ENCODE results near the gene GRK1. TPM values are rescaled to one million over a fixed set of nuclear protein-coding genes. Genes with fewer than 3 reads are reported as not detected.

GRK1 gene
- polyA plus RNA-seq, 2 donors: not detected

DNA sequence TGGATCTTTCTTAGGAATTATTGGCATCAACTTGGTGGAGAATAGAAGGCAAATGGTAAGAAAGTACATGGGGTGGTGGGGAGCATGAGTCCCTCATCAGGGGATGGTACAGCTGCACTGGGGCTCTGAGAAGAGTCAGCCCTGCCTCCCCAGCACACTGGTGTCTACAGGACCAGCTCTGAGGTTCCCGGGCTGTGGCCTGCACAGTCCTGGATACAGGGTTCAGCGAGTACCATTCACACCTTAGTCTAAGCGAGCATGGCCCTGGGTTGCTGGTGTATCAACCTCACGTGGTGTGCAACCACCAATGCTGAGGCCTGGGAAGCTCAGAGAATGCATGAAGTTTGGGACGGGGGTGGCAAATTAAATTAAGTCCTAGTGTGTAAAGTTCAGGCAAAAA is 102.1 kb downstream of the GRK1 start:
- WGBS, 2 donors: 89 to 91% methylated on average over 5 of the region's 5 CpGs
- no peaks in the 10 kb centered on the region for H3K27me3 ChIP-seq (ENCODE audit: control insufficient read depth in 1 of 2, insufficient read depth in 2 of 2, low read length in 2 of 2)

DNA sequence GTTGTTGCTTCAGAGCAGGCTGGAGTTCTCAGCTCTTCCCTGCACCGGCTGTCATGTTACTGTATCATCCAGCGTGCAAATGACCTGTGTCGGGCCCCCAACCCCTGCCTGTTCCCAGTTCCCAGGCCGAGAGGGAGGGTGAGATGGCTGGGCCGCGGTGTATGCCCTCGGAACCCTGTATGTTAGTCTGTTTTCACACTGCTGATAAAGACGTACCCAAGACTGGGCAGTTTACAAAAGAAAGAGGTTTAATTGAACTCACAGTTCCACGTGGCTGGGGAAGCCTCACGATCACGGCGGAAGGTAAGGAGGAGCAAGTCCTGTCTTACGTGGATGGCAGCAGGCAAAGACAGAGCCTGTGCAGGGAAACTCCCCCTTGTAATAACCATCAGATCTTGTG is 102.9 kb downstream of the GRK1 start:
- WGBS, 2 donors: 82 to 84% methylated on average over 13 of the region's 13 CpGs
- peaks cover 0 to 2% of the 10 kb centered on the region in 2 donors for H3K36me3 ChIP-seq (ENCODE audit: control insufficient read depth in 2 of 2, insufficient read depth in 2 of 2, low read length in 1 of 2)
- peaks cover 0 to 2% of the 10 kb centered on the region in 2 donors for H3K9me3 ChIP-seq (ENCODE audit: control insufficient read depth in 2 of 2, insufficient read depth in 1 of 2, low read depth in 1 of 2, low read length in 1 of 2)
- H3K4me3 ChIP-seq (ENCODE audit: low read depth in 1 of 2, low read length in 2 of 2): no peak overlapping the region
- H3K27ac ChIP-seq (ENCODE audit: low read depth in 2 of 2, low read length in 1 of 2): no peak overlapping the region
- H3K27me3 ChIP-seq (ENCODE audit: control insufficient read depth in 1 of 2, insufficient read depth in 2 of 2, low read length in 2 of 2): no peaks in the 10 kb centered on the region
- peaks cover 0 to 6% of the 10 kb centered on the region in 2 donors for H3K4me1 ChIP-seq (ENCODE audit: control insufficient read depth in 2 of 2, insufficient read depth in 2 of 2, low read length in 1 of 2)

More for the DNA sequence above, 102.1 kb downstream of the GRK1 start:
- H3K4me1 ChIP-seq (ENCODE audit: control insufficient read depth in 2 of 2, insufficient read depth in 2 of 2, low read length in 1 of 2): no peaks in the 10 kb centered on the region
- peaks cover 0 to 2% of the 10 kb centered on the region in 2 donors for H3K36me3 ChIP-seq (ENCODE audit: control insufficient read depth in 2 of 2, insufficient read depth in 2 of 2, low read length in 1 of 2)
- H3K9me3 ChIP-seq (ENCODE audit: control insufficient read depth in 2 of 2, insufficient read depth in 1 of 2, low read depth in 1 of 2, low read length in 1 of 2): no peaks in the 10 kb centered on the region
- no peak overlapping the region for H3K4me3 ChIP-seq (ENCODE audit: low read depth in 1 of 2, low read length in 2 of 2)
- no peak overlapping the region for H3K27ac ChIP-seq (ENCODE audit: low read depth in 2 of 2, low read length in 1 of 2)

DNA sequence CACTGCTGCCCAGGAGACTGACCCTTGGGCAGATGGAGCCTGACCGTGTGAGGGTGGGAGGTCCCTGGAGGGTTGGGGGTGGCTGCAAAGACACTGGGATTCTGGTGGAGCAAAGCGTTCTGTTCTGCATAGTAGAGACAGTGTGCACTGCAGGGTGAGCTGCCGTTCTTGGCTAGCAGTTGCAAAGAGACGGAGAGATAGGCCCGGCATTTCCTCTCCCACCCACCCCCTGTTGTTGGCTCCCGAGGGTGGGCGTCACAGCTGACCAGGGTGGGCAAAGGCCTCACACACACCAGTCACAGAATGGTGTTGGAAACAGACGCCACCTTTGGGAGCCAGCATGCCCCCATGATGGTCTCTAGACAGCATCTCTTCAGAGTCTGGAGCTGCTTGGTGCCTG is 103.4 kb downstream of the GRK1 start:
- 85 to 88% methylated on average over 8 of the region's 8 CpGs for WGBS, 2 donors
- no peak overlapping the region for H3K4me3 ChIP-seq (ENCODE audit: low read depth in 1 of 2, low read length in 2 of 2)
- no peak overlapping the region for H3K27ac ChIP-seq (ENCODE audit: low read depth in 2 of 2, low read length in 1 of 2)
- H3K9me3 ChIP-seq (ENCODE audit: control insufficient read depth in 2 of 2, insufficient read depth in 1 of 2, low read depth in 1 of 2, low read length in 1 of 2): peaks cover 0 to 3% of the 10 kb centered on the region in 2 donors
- peaks cover 0 to 2% of the 10 kb centered on the region in 2 donors for H3K36me3 ChIP-seq (ENCODE audit: control insufficient read depth in 2 of 2, insufficient read depth in 2 of 2, low read length in 1 of 2)
- peaks cover 0 to 7% of the 10 kb centered on the region in 2 donors for H3K4me1 ChIP-seq (ENCODE audit: control insufficient read depth in 2 of 2, insufficient read depth in 2 of 2, low read length in 1 of 2)
- no peaks in the 10 kb centered on the region for H3K27me3 ChIP-seq (ENCODE audit: control insufficient read depth in 1 of 2, insufficient read depth in 2 of 2, low read length in 2 of 2)

DNA sequence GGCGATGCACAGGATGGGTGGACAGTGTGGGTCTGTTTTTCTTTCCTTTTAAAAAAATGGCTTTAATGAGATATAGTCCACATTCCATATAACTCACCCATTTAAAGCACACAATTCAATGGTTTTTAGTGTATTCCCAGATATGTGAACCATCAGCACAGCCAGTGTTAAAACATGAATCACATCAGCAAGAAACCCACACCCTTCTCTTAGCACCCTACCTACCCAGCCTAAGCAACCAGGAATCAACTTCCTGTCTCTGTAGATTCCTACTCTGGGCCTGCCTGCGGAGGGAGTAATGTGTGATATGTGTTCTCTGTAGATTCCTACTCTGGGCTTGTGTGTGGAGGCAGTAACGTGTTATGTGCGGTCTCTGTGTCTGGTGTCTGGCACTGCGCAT is 103.9 kb downstream of the GRK1 start:
- peaks cover 0 to 3% of the 10 kb centered on the region in 2 donors for H3K9me3 ChIP-seq (ENCODE audit: control insufficient read depth in 2 of 2, insufficient read depth in 1 of 2, low read depth in 1 of 2, low read length in 1 of 2)
- no peak overlapping the region for H3K4me3 ChIP-seq (ENCODE audit: low read depth in 1 of 2, low read length in 2 of 2)
- peaks cover 0 to 2% of the 10 kb centered on the region in 2 donors for H3K36me3 ChIP-seq (ENCODE audit: control insufficient read depth in 2 of 2, insufficient read depth in 2 of 2, low read length in 1 of 2)
- no peak overlapping the region for H3K27ac ChIP-seq (ENCODE audit: low read depth in 2 of 2, low read length in 1 of 2)
- 92 to 94% methylated on average over 5 of the region's 5 CpGs for WGBS, 2 donors
- no peaks in the 10 kb centered on the region for H3K27me3 ChIP-seq (ENCODE audit: control insufficient read depth in 1 of 2, insufficient read depth in 2 of 2, low read length in 2 of 2)
- H3K4me1 ChIP-seq (ENCODE audit: control insufficient read depth in 2 of 2, insufficient read depth in 2 of 2, low read length in 1 of 2): peaks cover 0 to 7% of the 10 kb centered on the region in 2 donors

DNA sequence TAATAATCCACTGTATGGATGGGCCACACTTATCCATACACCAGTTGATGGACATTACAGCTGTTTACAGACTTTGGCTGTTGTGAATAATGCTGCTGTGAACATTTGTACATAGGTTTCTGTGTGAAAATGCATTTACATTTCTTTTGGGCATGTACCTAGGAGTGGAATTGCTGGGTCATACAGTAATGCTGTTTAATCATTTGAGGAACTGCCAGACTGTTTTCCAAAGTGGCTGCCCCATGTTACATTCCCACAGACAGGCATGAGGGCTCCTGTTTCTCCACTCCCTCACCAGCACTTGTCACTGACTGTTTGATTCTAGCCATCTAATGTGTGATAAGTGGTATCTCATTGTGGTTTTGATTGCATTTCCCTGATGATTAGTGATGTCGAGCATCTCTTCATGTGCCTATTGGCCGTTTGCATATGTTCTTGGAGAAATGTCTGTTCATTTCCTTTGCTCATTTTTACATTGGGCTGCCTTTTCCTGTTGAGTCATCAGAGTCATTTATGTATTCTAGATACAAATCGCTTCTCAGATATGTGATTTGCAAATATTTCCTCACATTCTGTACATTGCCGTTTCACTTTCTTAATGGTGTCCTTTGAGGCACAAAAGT is 104.8 kb downstream of the GRK1 start:
- H3K27me3 ChIP-seq (ENCODE audit: control insufficient read depth in 1 of 2, insufficient read depth in 2 of 2, low read length in 2 of 2): no peaks in the 10 kb centered on the region
- peaks cover 0 to 7% of the 10 kb centered on the region in 2 donors for H3K4me1 ChIP-seq (ENCODE audit: control insufficient read depth in 2 of 2, insufficient read depth in 2 of 2, low read length in 1 of 2)
- H3K27ac ChIP-seq (ENCODE audit: low read depth in 2 of 2, low read length in 1 of 2): no peak overlapping the region
- 59 to 62% methylated on average over 4 of the region's 4 CpGs for WGBS, 2 donors
- peaks cover 0 to 2% of the 10 kb centered on the region in 2 donors for H3K36me3 ChIP-seq (ENCODE audit: control insufficient read depth in 2 of 2, insufficient read depth in 2 of 2, low read length in 1 of 2)
- no peak overlapping the region for H3K4me3 ChIP-seq (ENCODE audit: low read depth in 1 of 2, low read length in 2 of 2)
- peaks cover 0 to 3% of the 10 kb centered on the region in 2 donors for H3K9me3 ChIP-seq (ENCODE audit: control insufficient read depth in 2 of 2, insufficient read depth in 1 of 2, low read depth in 1 of 2, low read length in 1 of 2)

DNA sequence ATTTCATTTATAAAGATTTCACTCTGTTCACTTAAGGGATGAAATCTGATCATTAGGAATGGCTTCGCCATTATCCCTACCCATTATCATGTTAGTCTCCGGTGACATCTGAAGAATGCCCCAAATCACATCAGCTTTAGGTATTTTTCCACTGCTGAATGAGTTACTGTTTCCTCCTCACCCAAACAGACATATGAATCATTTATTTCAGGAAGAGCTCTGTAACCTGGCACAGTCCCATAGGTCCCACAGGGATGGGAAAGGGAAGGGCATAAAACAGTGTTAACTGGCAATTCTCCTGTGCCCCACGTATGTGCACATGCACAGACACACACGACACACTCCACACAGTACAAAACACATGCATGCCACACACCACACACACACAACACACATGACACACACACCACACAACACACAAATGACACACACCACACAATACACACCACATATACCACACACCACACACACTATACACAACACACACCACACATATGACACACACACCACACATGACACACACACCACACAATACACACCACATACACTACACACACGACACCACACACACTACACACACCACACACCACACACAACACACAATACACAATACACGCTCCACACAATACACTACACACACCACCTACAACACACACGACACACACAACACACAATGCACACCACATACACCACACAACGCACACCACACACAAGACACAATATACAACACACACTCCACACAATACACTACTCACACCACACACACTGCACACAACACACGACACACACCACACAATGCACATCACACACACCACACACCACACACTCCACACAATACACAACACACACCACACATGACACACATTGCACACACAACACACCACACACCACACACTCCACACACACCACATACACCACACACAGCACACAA is 107.4 kb downstream of the GRK1 start:
- Histone ChIP-seq H3K36me3 (ENCODE audit: control insufficient read depth in 2 of 2, insufficient read depth in 2 of 2, low read length in 1 of 2) (no peaks in the 10 kb centered on the region), H3K9me3 (ENCODE audit: control insufficient read depth in 2 of 2, insufficient read depth in 1 of 2, low read depth in 1 of 2, low read length in 1 of 2) (peaks cover 0 to 3% of the 10 kb centered on the region in 2 donors), H3K4me1 (ENCODE audit: control insufficient read depth in 2 of 2, insufficient read depth in 2 of 2, low read length in 1 of 2) (peaks cover 0 to 7% of the 10 kb centered on the region in 2 donors), H3K4me3 (ENCODE audit: low read depth in 1 of 2, low read length in 2 of 2) (no peak overlapping the region), H3K27ac (ENCODE audit: low read depth in 2 of 2, low read length in 1 of 2) (no peak overlapping the region), H3K27me3 (ENCODE audit: control insufficient read depth in 1 of 2, insufficient read depth in 2 of 2, low read length in 2 of 2) (no peaks in the 10 kb centered on the region)
- WGBS, 2 donors: 70% methylated on average over 9 of the region's 9 CpGs

DNA sequence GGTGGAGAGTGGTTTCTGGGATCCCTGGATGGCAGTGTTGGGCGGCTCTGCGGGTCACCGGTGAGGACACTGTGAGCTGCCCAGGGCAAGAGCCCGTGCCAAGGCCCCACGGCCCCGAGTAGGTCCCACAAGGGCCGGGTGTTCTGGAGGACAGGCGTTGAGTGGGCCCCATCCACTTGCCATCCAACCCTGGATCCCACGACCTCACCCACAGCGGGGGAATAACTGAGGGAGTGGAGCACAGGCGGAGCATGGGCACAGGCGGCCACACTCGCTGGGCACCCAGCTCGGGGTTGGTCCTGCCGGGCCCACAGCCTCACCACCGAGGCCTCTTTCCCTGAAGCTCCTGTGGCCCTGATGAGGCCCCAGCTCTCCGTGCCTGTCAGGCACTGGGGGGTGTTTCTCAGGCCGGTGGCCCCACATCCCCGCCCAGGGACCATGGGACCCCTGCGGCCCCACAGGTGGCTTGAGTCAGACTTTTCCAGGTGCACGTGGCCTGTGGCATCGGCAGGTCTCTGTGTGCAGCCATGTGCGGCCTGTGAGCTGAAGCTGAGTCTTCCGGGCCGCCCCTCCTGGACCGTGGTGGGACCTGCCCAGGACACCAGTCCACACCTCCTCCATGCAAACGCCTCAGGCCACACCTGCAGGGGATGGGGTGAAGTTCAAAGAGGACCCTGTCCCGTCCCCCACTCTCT is 108.6 kb downstream of the GRK1 start:
- no peaks in the 10 kb centered on the region for H3K36me3 ChIP-seq (ENCODE audit: control insufficient read depth in 2 of 2, insufficient read depth in 2 of 2, low read length in 1 of 2)
- no peak overlapping the region for H3K4me3 ChIP-seq (ENCODE audit: low read depth in 1 of 2, low read length in 2 of 2)
- WGBS, 2 donors: 90 to 91% methylated on average over 28 of the region's 28 CpGs

DNA sequence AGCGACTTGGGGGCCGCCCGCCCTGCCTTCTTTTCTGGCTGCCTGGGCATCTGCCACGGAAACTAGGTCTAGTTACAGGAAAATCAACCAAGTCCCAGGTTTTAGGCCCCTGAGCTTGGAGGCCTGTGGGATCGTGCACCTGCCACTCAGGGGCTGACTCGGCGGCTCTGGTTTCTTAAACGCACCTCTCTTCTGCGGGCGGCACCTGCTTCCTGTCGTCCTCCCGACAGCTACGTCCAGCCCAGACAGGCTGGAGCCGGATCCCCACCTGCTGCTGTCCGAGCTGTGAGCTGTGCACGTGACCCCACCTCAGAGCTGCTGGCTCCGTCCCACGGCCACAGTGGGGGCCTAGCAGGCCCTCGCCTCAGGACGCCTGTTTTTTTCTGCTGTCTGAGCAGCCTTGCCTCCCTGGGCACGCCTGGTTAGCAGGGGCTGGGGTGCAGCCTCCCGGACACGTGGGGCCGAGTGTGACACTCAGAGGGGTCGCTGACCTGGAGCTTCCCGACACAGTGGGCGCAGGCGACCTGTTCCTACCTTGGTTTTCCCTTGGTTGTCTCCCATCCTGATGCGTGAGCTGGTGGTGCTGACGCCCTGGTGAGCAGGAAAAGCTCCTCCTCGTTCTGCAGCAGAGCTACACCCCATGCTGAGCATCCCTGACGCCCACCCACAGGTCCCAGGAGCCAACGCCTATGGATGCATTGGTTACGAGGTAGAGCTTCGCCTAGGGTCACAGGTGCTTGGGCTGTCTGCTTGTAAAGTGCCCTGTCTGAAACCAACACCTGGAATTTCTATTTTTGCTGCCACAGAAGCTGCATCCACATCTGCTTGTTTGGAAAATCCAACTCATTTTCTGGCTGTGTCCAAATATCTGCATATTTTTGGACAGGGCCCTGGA is 109.5 kb downstream of the GRK1 start:
- WGBS, 2 donors: 67 to 74% methylated on average over 35 of the region's 35 CpGs
- H3K9me3 ChIP-seq (ENCODE audit: control insufficient read depth in 2 of 2, insufficient read depth in 1 of 2, low read depth in 1 of 2, low read length in 1 of 2): peaks cover 0 to 3% of the 10 kb centered on the region in 2 donors

More for the DNA sequence above, 108.6 kb downstream of the GRK1 start:
- peaks cover 0 to 3% of the 10 kb centered on the region in 2 donors for H3K9me3 ChIP-seq (ENCODE audit: control insufficient read depth in 2 of 2, insufficient read depth in 1 of 2, low read depth in 1 of 2, low read length in 1 of 2)
- peaks cover 0 to 7% of the 10 kb centered on the region in 2 donors for H3K4me1 ChIP-seq (ENCODE audit: control insufficient read depth in 2 of 2, insufficient read depth in 2 of 2, low read length in 1 of 2)
- no peak overlapping the region for H3K27ac ChIP-seq (ENCODE audit: low read depth in 2 of 2, low read length in 1 of 2)
- H3K27me3 ChIP-seq (ENCODE audit: control insufficient read depth in 1 of 2, insufficient read depth in 2 of 2, low read length in 2 of 2): no peaks in the 10 kb centered on the region

More for the DNA sequence above, 109.5 kb downstream of the GRK1 start:
- Histone ChIP-seq H3K4me1 (ENCODE audit: control insufficient read depth in 2 of 2, insufficient read depth in 2 of 2, low read length in 1 of 2) (peaks cover 0 to 7% of the 10 kb centered on the region in 2 donors), H3K27ac (ENCODE audit: low read depth in 2 of 2, low read length in 1 of 2) (no peak overlapping the region), H3K27me3 (ENCODE audit: control insufficient read depth in 1 of 2, insufficient read depth in 2 of 2, low read length in 2 of 2) (no peaks in the 10 kb centered on the region), H3K36me3 (ENCODE audit: control insufficient read depth in 2 of 2, insufficient read depth in 2 of 2, low read length in 1 of 2) (no peaks in the 10 kb centered on the region), H3K4me3 (ENCODE audit: low read depth in 1 of 2, low read length in 2 of 2) (no peak overlapping the region)
